T-helper 1 cell (primary cell): Measurements from ENCODE around the gene CSMD2.
"Not testable (repeated sequence)": the region's sequence is repeated elsewhere in the genome, so short reads cannot be mapped to it uniquely, and the experiment has no call there.

ENCODE experiments used
- DNase-seq, 5 donors: peaks; one replicate each; pipeline ENCODE4 v3.0.0-alpha.2; 2012 to 2020
- total RNA-seq, 4 donors: gene quantifications; one replicate each; lab custom pipeline; 2026; lab: John Stamatoyannopoulos, UW

CSMD2 gene
- 0 reads per million in 4 donors for total RNA-seq

- no peak for DNase-seq
Observed at GRCh38 chr1:34164771-34165391, at the start of gene CSMD2. CSMD2 (minus strand) TSS chr1:34165230; CDS start chr1:34165097, 133 bp downstream.

DNA sequence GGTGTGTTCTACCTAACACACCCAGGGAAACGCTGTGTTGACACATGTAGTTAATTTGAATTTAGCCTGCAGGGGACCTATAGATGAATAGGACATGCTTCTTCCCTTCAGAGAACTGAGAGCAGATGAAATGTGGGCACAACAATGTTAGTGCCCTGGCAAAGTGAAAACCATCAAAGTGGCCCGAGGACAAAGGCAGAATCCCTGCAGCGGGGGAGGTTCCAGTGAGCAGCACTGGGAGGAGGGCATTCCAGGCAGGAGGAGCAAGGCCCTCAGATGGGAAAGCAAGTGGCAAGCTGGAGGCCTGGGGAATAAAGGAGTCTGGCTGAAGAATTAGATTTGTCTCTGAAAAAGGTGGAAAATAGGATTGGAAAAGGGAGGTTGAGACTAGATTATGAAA lies 48.9 kb upstream of the CSMD2 start:
- DNase-seq = no peak

DNA sequence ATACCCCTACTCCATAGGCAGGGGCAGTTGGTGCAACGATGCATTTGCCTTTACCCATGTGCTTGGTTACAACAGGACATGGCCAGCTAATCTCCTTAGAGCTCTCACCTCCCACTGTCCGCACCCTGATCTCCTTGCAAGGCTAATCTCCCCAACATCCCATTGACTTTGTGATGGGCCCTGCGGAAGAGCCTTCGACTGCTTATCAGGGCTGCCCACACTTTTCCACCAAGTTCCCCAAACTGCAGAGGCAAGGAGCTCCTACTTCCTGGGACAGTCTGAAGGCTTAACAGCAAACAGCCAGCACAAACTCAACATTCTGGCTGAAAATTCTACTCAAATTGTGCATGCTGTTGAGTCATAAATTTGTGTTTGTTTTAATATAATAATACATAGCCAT lies 47.6 kb upstream of the CSMD2 start:
- DNase-seq = no peak

GRCh38 chr1:34199927-34200326 lies 34.9 kb upstream of the CSMD2 start:
- DNase-seq = no peak

- DNase-seq = no peak
Observed at GRCh38 chr1:34192621-34193020, 27.6 kb upstream of the CSMD2 start.

- DNase-seq = no peak
Observed at GRCh38 chr1:34190692-34191091, 25.7 kb upstream of the CSMD2 start.

DNA sequence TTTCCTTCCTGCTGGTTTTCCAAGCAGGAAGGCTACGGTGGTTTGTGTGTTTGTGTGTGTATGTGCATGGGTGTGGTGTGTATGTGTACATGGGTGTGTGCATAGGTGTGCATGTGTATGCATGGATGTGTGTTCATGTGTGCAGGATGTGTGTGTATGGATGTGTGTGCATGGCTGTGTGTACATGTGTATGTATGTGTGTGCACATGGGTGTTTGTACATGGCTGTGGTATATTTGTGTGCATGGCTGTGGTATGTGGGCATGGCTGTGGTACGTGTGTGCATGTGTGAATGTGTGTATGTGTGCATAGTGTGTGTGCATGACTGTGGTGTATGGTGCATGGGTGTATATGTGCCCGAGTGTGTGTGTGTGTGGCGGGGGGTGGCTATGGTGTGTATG lies 24.0 kb upstream of the CSMD2 start:
- DNase-seq = no peak

DNA sequence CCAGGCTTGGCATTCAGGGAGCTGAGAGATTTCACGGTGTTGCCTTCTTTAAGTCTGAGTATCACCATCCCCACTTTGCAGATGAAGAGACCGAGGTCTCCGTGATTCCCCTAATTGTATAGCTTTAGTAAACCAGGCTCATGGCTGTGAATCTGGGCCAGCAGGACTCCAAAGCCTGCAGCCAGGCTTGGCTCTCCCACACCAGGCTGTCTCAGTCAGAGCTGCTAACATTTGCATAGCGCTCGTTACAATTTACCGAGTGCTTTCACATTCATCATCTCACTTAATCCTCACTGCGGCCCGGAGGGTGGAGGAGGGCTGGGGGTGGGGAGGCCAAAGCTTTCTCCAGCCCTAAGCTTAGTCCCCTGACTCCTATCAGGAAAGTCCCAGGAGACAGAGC lies 23.4 kb upstream of the CSMD2 start:
- DNase-seq = no peak

GRCh38 chr1:34186741-34187494 lies 21.9 kb upstream of the CSMD2 start:
- no peak for DNase-seq

DNA sequence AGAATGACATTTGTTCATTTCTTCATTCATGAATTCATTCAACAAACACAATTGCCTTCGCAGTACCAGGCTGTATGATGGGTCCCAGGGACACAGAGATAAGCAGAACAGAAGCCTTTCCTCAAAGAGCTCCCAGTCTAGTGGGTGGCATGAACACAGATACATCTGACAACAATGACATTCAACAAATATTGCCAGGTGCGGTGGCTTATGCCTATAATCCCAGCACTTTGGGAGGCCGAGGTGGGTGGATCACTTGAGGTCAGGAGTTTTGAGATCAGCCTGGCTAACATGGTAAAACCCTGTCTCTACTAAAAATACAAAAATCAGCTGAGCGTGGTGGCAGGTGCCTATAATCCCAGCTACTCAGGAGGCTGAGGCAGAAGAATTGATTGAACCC lies 18.4 kb upstream of the CSMD2 start:
- not testable (repeated sequence) for DNase-seq

- no peak for DNase-seq
Observed at GRCh38 chr1:34178072-34178471, 13.0 kb upstream of the CSMD2 start.

GRCh38 chr1:34176830-34177603 lies 12.0 kb upstream of the CSMD2 start, which contains the start of gene C1orf94:
C1orf94 (plus strand) TSS chr1:34176907; CDS start chr1:34177790, 883 bp downstream.
- DNase-seq = no peak

DNA sequence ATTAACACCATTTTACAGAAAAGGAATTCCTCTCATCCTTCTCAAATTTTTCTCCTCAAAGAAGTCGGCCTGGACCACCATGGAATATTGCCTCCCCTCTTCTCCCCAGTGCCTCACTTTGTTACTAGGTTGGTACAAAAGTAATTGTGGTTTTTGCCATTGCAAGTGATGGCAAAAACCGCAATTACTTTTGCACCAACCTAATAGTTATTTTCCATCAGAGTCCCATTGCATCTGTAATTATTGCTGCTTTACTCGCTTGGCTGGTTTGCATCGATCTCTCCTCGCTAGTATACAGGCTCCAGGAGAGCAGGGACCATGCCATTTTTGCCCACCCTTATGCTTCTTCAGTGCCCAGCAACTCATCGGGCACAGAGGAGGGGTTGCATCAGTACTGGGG lies 10.7 kb upstream of the CSMD2 start:
- no peak for DNase-seq

- DNase-seq = no peak
Observed at GRCh38 chr1:34167389-34167788, 2.4 kb upstream of the CSMD2 start.

- no peak for DNase-seq
Observed at GRCh38 chr1:34166625-34167361, 1.8 kb upstream of the CSMD2 start.

DNA sequence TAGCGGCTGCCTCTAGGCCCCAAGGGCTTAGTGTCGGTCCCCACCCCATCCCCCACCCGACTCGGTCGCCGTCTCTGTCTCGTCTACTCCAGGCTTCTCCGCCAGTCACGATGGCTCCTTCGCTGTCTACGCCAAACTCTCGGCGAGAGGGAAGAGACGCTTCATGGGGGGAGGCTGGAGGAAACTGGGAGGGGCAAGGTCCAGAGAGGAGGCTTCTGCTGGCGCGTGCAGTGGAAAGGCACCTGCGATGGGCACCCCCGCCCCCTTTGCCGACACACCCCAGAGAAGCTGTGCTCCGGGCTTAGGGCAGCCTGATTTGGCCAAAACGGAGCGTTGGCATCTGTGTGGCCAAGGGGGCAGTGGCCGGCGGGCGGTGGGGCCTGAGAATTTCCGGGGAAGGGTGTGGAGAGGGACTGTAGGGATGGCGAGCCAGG lies 1.2 kb upstream of the CSMD2 start:
- DNase-seq = no peak

DNA sequence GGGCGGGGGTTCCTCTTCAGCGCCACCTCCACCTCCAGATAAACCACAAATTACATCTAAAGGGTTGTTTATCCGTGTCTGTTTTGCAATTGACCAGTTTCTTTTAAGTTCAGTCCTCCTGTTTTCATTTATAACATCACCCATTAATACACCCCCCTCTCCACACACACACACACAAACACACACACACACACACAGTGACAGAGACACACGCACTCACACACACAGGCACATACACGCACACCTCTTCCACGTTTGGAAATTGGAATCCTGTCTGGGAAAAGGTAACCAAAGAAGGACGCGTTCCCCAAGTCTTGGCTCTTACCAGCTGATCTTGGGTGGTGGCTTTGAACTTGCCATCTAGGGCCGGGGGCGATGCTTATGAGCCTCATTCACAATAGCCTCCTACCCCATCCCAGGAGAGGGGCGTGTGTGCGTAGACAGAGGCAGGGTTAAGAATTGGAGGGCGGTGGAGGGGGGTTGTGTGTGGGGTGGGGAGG lies 442 bp upstream of the CSMD2 start:
- DNase-seq = no peak

DNA sequence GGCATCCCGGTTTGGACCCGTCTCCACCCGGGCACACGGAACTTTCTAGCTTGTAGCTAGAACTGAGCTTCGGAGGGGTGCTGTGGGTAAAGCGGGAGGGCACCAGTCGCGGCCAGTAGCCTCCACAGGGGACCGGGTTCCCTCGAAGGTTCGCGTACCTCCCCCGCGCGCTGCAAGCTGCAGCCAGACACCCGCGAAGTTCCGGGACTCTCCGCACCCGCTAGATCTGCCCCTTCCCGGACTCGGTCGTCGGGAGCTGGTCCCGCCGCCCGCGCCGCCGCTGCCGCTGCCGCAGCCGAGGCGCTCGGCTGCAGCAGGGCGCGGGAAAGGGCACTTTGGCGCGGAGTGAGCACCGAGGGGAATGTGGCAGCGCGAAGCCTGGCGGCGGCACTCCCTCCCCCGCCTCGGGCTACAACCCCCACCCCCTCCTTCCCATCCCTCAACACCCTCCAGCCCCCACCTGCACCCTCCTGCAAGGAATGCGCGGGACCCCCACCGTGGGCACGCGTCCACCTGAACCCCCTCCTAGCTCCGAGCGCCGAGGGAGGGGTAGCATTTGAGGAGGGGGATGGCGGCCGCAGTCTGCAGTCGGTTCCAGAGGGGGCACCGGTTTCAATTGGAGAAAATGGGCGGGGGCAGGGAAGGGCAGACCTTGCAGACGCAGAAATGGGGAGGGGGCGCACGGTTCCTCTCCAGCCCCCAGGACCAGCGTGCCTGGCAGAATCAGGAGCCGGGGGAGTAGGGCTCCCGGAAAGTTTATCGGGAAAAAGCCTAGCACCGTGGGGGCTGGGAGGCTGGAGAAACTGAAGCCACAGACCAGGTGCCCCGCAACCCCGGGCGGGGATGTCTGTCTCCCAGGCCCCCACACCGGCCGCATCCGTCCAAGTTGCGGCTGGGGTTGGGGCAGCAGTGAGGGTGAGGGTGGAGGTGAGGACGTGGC lies 968 bp downstream of the CSMD2 start:
- DNase-seq = no peak

DNA sequence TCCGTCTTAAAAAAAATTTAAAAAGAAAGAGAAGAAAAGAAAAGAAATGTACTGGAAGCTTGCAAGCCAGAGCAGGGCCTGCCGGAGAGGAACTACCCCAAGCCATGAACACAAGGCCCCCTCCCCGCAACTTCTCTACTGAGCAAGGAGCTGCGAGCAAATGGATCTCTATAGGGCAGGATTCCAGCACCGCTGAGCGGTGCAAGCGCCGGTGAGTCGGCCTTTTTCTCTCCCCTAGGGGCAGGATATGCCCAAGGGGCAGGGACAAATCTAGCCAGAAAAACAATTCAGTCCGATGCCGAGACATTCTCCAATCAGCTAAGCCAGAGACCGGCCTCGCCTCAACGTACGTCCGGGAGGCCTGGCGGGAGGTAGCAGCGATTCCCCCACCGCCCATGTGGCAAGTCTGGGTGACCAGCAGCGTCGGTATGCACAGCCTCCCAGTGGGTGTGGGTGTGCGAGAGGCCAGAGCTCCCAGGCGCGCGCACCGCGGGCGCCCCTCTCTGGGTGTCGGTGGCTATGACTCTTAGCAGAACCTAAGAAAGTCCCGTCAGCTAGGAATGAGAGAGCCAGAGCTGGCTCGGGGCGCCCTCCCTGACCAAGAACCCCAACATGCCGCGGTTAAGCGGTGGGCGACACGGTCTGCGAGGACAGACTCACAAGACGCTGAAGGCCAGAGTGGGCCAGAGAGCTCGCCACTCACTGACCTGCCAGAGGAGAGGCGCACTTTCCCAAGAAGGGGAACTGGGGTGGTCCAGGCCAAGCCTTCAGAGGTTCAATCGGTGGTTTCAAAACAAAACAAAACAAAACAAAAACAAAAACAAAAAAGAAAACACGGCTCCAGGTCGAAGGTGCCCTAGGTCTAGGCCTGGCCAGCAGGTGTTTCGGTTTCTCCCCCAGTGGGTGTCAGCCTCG lies 1.9 kb downstream of the CSMD2 start:
- DNase-seq = peak in 1 of 5 donors; percentile 38

DNA sequence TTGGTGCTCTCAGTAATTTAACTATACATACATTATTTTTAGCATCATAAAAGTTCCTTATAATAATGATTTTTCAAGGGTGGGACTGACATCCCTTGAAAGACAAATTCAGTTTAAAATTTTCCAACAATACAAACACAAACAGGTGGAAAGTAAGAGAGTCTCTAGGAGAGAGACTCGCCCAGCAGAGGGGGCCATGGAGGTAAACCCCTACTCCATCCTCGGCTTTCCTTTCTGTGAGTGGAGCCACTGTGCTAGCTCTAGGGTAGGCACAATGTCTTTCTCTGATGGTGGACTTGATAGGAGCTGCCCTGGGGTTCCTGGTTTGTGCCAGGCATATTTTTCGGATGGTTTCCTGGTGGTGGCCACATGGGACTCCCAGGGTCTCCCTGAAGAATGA lies 8.3 kb downstream of the CSMD2 start:
- DNase-seq = no peak
